ENCODE data around the gene RAP1A.

DNA sequence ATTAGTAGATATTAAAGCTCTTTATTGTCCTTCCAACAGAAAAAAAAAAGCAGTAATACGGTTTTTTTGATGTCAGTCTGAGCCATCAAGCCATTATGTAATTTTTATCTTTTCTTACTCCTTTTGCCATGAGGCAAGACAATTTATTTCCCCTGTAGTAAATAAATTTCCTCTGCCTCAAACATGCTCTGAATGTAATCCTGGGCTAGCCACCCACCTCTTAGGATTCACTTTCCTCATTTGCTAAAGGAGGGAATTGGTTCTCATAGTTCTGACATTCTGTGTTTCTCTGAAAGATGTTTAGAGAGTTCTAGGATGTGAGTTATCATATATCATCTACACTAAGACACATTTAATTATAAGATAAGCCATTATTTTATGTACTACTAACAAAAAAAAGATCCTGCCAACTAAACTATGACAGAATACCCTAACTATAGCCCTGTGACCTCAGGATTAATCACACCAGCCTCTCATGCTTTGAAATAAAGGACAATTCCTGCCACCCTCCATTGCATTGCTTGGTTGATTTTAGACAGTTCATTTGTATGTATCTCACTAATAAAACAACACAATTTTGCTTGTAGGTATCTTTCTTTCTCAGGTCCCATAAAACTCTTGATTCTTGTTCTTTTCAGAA is 34.0 kb upstream of the RAP1A start:
- TF ChIP-seq, protein P1, sequence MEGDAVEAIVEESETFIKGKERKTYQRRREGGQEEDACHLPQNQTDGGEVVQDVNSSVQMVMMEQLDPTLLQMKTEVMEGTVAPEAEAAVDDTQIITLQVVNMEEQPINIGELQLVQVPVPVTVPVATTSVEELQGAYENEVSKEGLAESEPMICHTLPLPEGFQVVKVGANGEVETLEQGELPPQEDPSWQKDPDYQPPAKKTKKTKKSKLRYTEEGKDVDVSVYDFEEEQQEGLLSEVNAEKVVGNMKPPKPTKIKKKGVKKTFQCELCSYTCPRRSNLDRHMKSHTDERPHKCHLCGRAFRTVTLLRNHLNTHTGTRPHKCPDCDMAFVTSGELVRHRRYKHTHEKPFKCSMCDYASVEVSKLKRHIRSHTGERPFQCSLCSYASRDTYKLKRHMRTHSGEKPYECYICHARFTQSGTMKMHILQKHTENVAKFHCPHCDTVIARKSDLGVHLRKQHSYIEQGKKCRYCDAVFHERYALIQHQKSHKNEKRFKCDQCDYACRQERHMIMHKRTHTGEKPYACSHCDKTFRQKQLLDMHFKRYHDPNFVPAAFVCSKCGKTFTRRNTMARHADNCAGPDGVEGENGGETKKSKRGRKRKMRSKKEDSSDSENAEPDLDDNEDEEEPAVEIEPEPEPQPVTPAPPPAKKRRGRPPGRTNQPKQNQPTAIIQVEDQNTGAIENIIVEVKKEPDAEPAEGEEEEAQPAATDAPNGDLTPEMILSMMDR (IDR thresholded peaks at IDR 0.05), result no peak
- TF ChIP-seq YY1 (IDR thresholded peaks at IDR 0.05; ENCODE audit: low read depth), result no peak
- TF ChIP-seq EZH2phosphoT487 (IDR thresholded peaks at IDR 0.05; ENCODE audit: borderline replicate concordance, low read depth), result no peak
- TF ChIP-seq, protein P2, sequence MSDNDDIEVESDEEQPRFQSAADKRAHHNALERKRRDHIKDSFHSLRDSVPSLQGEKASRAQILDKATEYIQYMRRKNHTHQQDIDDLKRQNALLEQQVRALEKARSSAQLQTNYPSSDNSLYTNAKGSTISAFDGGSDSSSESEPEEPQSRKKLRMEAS (IDR thresholded peaks at IDR 0.05; ENCODE audit: low read depth), result no peak
- TF ChIP-seq RCOR1 (IDR thresholded peaks at IDR 0.05; ENCODE audit: low read length), result no peak
- TF ChIP-seq TAF1 (IDR thresholded peaks at IDR 0.05; ENCODE audit: borderline replicate concordance, low read depth, low read length), result no peak
- no peak for TF ChIP-seq RFX5 (IDR thresholded peaks at IDR 0.05; ENCODE audit: low read length)
- peak; percentile 65; the same call in 1 of the 2 replicates for TF ChIP-seq MEF2A (IDR thresholded peaks at IDR 0.05; ENCODE audit: borderline replicate concordance, low read depth)
- TF ChIP-seq EP300 (IDR thresholded peaks at IDR 0.05; ENCODE audit: borderline replicate concordance in 1 of 2, low read depth in 1 of 2, low read length in 1 of 2), result no peak
- no peak for TF ChIP-seq JUND (IDR thresholded peaks at IDR 0.05)
- no peak for TF ChIP-seq POLR2AphosphoS5 (IDR thresholded peaks at IDR 0.05; ENCODE audit: low read depth, low read length)
